ENCODE measurements around the gene GLS. TPM values are rescaled to one million over a fixed set of nuclear protein-coding genes. Genes with fewer than 3 reads are reported as not detected.

Gene GLS
- total RNA-seq, 1 donor, result 588 TPM

- no peak overlapping the region for H3K4me2 ChIP-seq (ENCODE audit: insufficient read depth, low read length)
- no peaks in the 10 kb centered on the region for H3K27me3 ChIP-seq (ENCODE audit: insufficient read depth, low read length)
- H3K27ac ChIP-seq (ENCODE audit: low read depth, low read length), result peak overlapping the region; percentile 22
- H3K79me2 ChIP-seq (ENCODE audit: insufficient read depth, low read length), result no peaks in the 10 kb centered on the region
- no peak overlapping the region for H3K4me3 ChIP-seq (ENCODE audit: insufficient read depth, low read length)
- no peaks in the 10 kb centered on the region for H3K9me3 ChIP-seq (ENCODE audit: low read depth, low read length)
- peaks cover 60% of the 10 kb centered on the region for H3K36me3 ChIP-seq (ENCODE audit: insufficient read depth, low read length)
- H2AFZ ChIP-seq (ENCODE audit: low read length), result no peak overlapping the region
- H4K20me1 ChIP-seq (ENCODE audit: insufficient read depth, low read length), result peaks cover 6% of the 10 kb centered on the region
- peak; percentile 3 for DNase-seq (ENCODE audit: insufficient read length, low spot score, missing footprints)
- no peak for TF ChIP-seq CTCF (IDR thresholded peaks at IDR 0.05; ENCODE audit: extremely low read depth, low read depth, low read length)
- peaks cover 4% of the 10 kb centered on the region for H3K4me1 ChIP-seq (ENCODE audit: insufficient read depth, low read length)
These were observed 81.4 kb downstream of the GLS start for GRCh38 chr2:190961918-190962487.

DNA sequence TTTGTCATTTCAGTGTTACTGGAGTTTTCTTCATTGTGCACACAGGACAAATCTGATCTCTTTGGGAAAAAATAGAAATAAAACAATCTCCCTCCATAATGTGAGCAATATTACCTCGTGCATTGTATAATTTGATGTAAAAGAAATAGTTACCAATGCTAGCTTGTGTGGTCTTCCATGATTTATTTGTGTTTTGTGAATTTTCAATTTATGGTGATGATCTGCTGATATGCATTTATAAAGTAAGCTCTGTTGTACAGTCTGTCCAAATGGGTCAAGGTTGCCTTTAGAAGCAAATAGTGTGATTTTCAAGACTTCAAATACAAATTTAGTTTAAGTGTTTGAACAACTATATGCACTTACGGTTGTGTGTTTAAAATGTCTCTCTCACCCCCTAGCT is 82.5 kb downstream of the GLS start:
- Histone ChIP-seq H4K20me1 (ENCODE audit: insufficient read depth, low read length) (peaks cover 6% of the 10 kb centered on the region), H3K36me3 (ENCODE audit: insufficient read depth, low read length) (peaks cover 71% of the 10 kb centered on the region), H3K4me2 (ENCODE audit: insufficient read depth, low read length) (no peak overlapping the region), H3K27ac (ENCODE audit: low read depth, low read length) (no peak overlapping the region), H3K4me3 (ENCODE audit: insufficient read depth, low read length) (no peak overlapping the region), H3K27me3 (ENCODE audit: insufficient read depth, low read length) (no peaks in the 10 kb centered on the region), H3K4me1 (ENCODE audit: insufficient read depth, low read length) (peaks cover 4% of the 10 kb centered on the region), H2AFZ (ENCODE audit: low read length) (no peak overlapping the region), H3K79me2 (ENCODE audit: insufficient read depth, low read length) (no peaks in the 10 kb centered on the region), H3K9me3 (ENCODE audit: low read depth, low read length) (no peaks in the 10 kb centered on the region)
- DNase-seq (ENCODE audit: insufficient read length, low spot score, missing footprints), result no peak
- TF ChIP-seq CTCF (IDR thresholded peaks at IDR 0.05; ENCODE audit: extremely low read depth, low read depth, low read length), result no peak

DNA sequence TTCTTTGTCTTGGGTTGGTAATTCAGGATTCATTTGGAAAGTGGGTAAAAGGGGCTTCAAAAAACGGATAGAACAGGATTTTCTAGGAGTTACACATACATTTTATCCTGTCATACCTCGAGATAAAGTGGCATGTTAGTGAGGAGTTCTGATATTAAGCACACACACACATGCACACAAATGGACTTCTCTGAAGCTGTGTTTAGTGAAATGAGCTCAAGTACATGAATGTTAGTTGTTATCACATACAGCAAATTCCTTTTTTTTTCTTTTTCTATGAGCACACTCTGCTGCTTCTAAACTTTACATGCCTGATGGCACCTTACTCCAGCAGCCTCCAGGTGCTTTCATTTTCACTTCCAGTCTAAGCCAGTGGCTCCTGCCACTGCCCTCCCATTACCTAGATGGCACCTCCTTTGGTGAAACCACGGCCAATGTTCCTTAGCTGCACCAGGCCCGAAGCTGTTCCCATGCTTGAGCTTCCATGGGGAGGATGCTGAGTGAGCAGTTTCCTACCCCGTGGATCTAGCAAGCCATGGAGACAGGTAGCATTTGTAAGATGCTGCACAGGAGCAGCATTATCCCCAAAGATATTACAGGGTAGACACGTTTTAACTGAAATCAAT is 83.7 kb downstream of the GLS start:
- no peak overlapping the region for H2AFZ ChIP-seq (ENCODE audit: low read length)
- no peak overlapping the region for H3K4me2 ChIP-seq (ENCODE audit: insufficient read depth, low read length)
- H4K20me1 ChIP-seq (ENCODE audit: insufficient read depth, low read length), result peaks cover 6% of the 10 kb centered on the region
- H3K9me3 ChIP-seq (ENCODE audit: low read depth, low read length), result no peaks in the 10 kb centered on the region
- H3K79me2 ChIP-seq (ENCODE audit: insufficient read depth, low read length), result no peaks in the 10 kb centered on the region
- TF ChIP-seq CTCF (IDR thresholded peaks at IDR 0.05; ENCODE audit: extremely low read depth, low read depth, low read length), result no peak
- H3K4me1 ChIP-seq (ENCODE audit: insufficient read depth, low read length), result peaks cover 4% of the 10 kb centered on the region
- no peak overlapping the region for H3K27ac ChIP-seq (ENCODE audit: low read depth, low read length)
- no peak overlapping the region for H3K4me3 ChIP-seq (ENCODE audit: insufficient read depth, low read length)
- peaks cover 83% of the 10 kb centered on the region for H3K36me3 ChIP-seq (ENCODE audit: insufficient read depth, low read length)
- DNase-seq (ENCODE audit: insufficient read length, low spot score, missing footprints), result no peak
- no peaks in the 10 kb centered on the region for H3K27me3 ChIP-seq (ENCODE audit: insufficient read depth, low read length)

GRCh38 chr2:190965580-190966222 is 85.1 kb downstream of the GLS start:
- TF ChIP-seq CTCF (IDR thresholded peaks at IDR 0.05; ENCODE audit: extremely low read depth, low read depth, low read length), result no peak
- no peak overlapping the region for H3K27ac ChIP-seq (ENCODE audit: low read depth, low read length)
- H2AFZ ChIP-seq (ENCODE audit: low read length), result no peak overlapping the region
- no peak overlapping the region for H3K4me3 ChIP-seq (ENCODE audit: insufficient read depth, low read length)
- no peak for DNase-seq (ENCODE audit: insufficient read length, low spot score, missing footprints)
- H3K9me3 ChIP-seq (ENCODE audit: low read depth, low read length), result no peaks in the 10 kb centered on the region
- H3K4me1 ChIP-seq (ENCODE audit: insufficient read depth, low read length), result peaks cover 4% of the 10 kb centered on the region
- no peaks in the 10 kb centered on the region for H3K79me2 ChIP-seq (ENCODE audit: insufficient read depth, low read length)
- H3K27me3 ChIP-seq (ENCODE audit: insufficient read depth, low read length), result no peaks in the 10 kb centered on the region
- peaks cover 97% of the 10 kb centered on the region for H3K36me3 ChIP-seq (ENCODE audit: insufficient read depth, low read length)
- H3K4me2 ChIP-seq (ENCODE audit: insufficient read depth, low read length), result no peak overlapping the region
- H4K20me1 ChIP-seq (ENCODE audit: insufficient read depth, low read length), result peaks cover 6% of the 10 kb centered on the region

All from osteoblast (primary cell).